Mesendoderm (in vitro differentiated cells): Measurements from ENCODE around the gene PDS5B.

Source experiments
- DNase-seq: peaks from one replicate; pipeline ENCODE4 v3.0.0; 2013
- H2AK5ac ChIP-seq: 2 replicates; pipeline ENCODE4 v1.6.1; 2013; ENCODE audit warnings: low read length, inconsistent platforms
- H2BK120ac ChIP-seq: 2 replicates; pipeline ENCODE4 v1.6.1; 2013; ENCODE audit warnings: low read depth, mild to moderate bottlenecking, low read length, moderate library complexity, mixed read lengths
- H2BK15ac ChIP-seq: replicated peaks from 2 replicates; pipeline ENCODE4 v1.6.1; 2013; ENCODE audit warnings: low read depth, mild to moderate bottlenecking, moderate library complexity
- H2BK5ac ChIP-seq: 2 replicates; pipeline ENCODE4 v1.6.1; 2013; ENCODE audit warnings: low read length, inconsistent platforms
- H3K18ac ChIP-seq: 2 replicates; pipeline ENCODE4 v1.6.1; 2013; ENCODE audit warnings: mild to moderate bottlenecking, low read length, mixed read lengths
- H3K23ac ChIP-seq: one replicate; pipeline ENCODE4 v1.6.1; 2013; ENCODE audit warnings: low read length
- H3K27ac ChIP-seq: 2 replicates; pipeline ENCODE4 v1.5.1; 2013; ENCODE audit warnings: low read depth, mild to moderate bottlenecking, inconsistent platforms, low read length, moderate library complexity
- H3K27me3 ChIP-seq: 2 replicates; pipeline ENCODE4 v1.6.1; 2013; ENCODE audit warnings: low read length, control low read depth, mild to moderate bottlenecking, inconsistent platforms; ENCODE audit not compliant: insufficient read depth, poor library complexity
- H3K36me3 ChIP-seq: 2 replicates; pipeline ENCODE4 v1.6.1; 2013; ENCODE audit warnings: low read length, inconsistent platforms; ENCODE audit not compliant: control insufficient read depth, insufficient read depth
- H3K4ac ChIP-seq: one replicate; pipeline ENCODE4 v1.6.1; 2013; ENCODE audit warnings: low read depth, mild to moderate bottlenecking, low read length, moderate library complexity
- H3K4me1 ChIP-seq: 2 replicates; pipeline ENCODE4 v1.6.1; 2013; ENCODE audit warnings: low read depth, low read length, inconsistent platforms; ENCODE audit not compliant: control insufficient read depth
- H3K4me2 ChIP-seq: 2 replicates; pipeline ENCODE4 v1.6.1; 2013; ENCODE audit warnings: low read length
- H3K4me3 ChIP-seq: 2 replicates; pipeline ENCODE4 v1.5.1; 2013; ENCODE audit warnings: mild to moderate bottlenecking, low read length
- H3K56ac ChIP-seq: one replicate; pipeline ENCODE4 v1.6.1; 2013; ENCODE audit warnings: low read length
- H3K79me1 ChIP-seq: 2 replicates; pipeline ENCODE4 v1.6.1; 2013; ENCODE audit warnings: low read length, inconsistent platforms
- H3K79me2 ChIP-seq: 2 replicates; pipeline ENCODE4 v1.6.1; 2013; ENCODE audit warnings: mild to moderate bottlenecking, low read length; ENCODE audit not compliant: control insufficient read depth, insufficient read depth
- H3K9ac ChIP-seq: 2 replicates; pipeline ENCODE4 v1.6.1; 2013; ENCODE audit warnings: low read length, inconsistent platforms
- H4K5ac ChIP-seq: one replicate; pipeline ENCODE4 v1.6.1; 2013; ENCODE audit warnings: low read length
- H4K8ac ChIP-seq: one replicate; pipeline ENCODE4 v1.6.1; 2013; ENCODE audit warnings: low read depth, mild to moderate bottlenecking, control low read depth, low read length, moderate library complexity
- WGBS: extraction: QIAGEN DNeasy Blood & Tissue Kit; methylation state at CpG from one replicate; pipeline ENCODE4 v1.1.7; 2013; ENCODE audit warnings: low lambda C conversion rate, missing lambda C conversion rate; ENCODE audit not compliant: insufficient coverage; ENCODE audit errors: extremely low coverage; 5-methylcytosine and 5-hydroxymethylcytosine counted together

PDS5B gene

GRCh38 chr13:32632343-32632909 lies 46.2 kb downstream of the PDS5B start:
- no peak overlapping the region for H3K18ac ChIP-seq
- no peak overlapping the region for H3K4ac ChIP-seq
- H2BK15ac ChIP-seq: no peak overlapping the region
- no CpG with 5 or more reads among the region's 3 CpGs for WGBS
- H3K4me2 ChIP-seq: no peak overlapping the region
- no peak overlapping the region for H3K56ac ChIP-seq
- H3K27me3 ChIP-seq: no peaks in the 10 kb centered on the region
- H3K4me1 ChIP-seq: no peaks in the 10 kb centered on the region
- no peak overlapping the region for H3K9ac ChIP-seq
- H4K8ac ChIP-seq: no peak overlapping the region
- H2BK120ac ChIP-seq: no peak overlapping the region
- H3K36me3 ChIP-seq: no peaks in the 10 kb centered on the region
- H3K23ac ChIP-seq: no peak overlapping the region
- no peak overlapping the region for H3K4me3 ChIP-seq
- H2AK5ac ChIP-seq: no peak overlapping the region
- H3K79me1 ChIP-seq: peaks cover 7% of the 10 kb centered on the region
- H3K79me2 ChIP-seq: peaks cover 13% of the 10 kb centered on the region
- DNase-seq: no peak
- H3K27ac ChIP-seq: no peak overlapping the region
- no peak overlapping the region for H2BK5ac ChIP-seq
- no peak overlapping the region for H4K5ac ChIP-seq

GRCh38 chr13:32636711-32637110 lies 50.5 kb downstream of the PDS5B start:
- no peak for DNase-seq
- Histone ChIP-seq H3K79me2 (peaks cover 21% of the 10 kb centered on the region), H4K5ac (no peak overlapping the region), H3K27ac (no peak overlapping the region), H3K9ac (no peak overlapping the region), H3K56ac (no peak overlapping the region), H2BK5ac (no peak overlapping the region), H3K4me2 (no peak overlapping the region), H3K23ac (no peak overlapping the region), H3K79me1 (peaks cover 12% of the 10 kb centered on the region), H3K18ac (no peak overlapping the region), H4K8ac (no peak overlapping the region), H2BK15ac (no peak overlapping the region), H3K4ac (no peak overlapping the region), H3K4me3 (no peak overlapping the region), H3K4me1 (no peaks in the 10 kb centered on the region), H3K36me3 (no peaks in the 10 kb centered on the region), H3K27me3 (no peaks in the 10 kb centered on the region), H2AK5ac (no peak overlapping the region), H2BK120ac (no peak overlapping the region)
- WGBS: no CpG with 5 or more reads among the region's 1 CpG

- Histone ChIP-seq H4K8ac (no peak overlapping the region), H3K79me2 (peaks cover 35% of the 10 kb centered on the region), H3K36me3 (no peaks in the 10 kb centered on the region), H4K5ac (no peak overlapping the region), H3K18ac (no peak overlapping the region), H3K4me2 (no peak overlapping the region), H3K9ac (no peak overlapping the region), H3K4ac (no peak overlapping the region), H2AK5ac (no peak overlapping the region), H2BK15ac (no peak overlapping the region), H3K4me3 (no peak overlapping the region), H2BK120ac (no peak overlapping the region), H2BK5ac (no peak overlapping the region), H3K79me1 (peaks cover 10% of the 10 kb centered on the region), H3K27ac (no peak overlapping the region), H3K56ac (no peak overlapping the region), H3K4me1 (peaks cover 3% of the 10 kb centered on the region), H3K27me3 (no peaks in the 10 kb centered on the region), H3K23ac (no peak overlapping the region)
- no CpG with 5 or more reads among the region's 9 CpGs for WGBS
- DNase-seq: no peak
These were observed 52.5 kb downstream of the PDS5B start for GRCh38 chr13:32638739-32639138.

GRCh38 chr13:32639502-32640105 lies 53.4 kb downstream of the PDS5B start:
- no peak overlapping the region for H3K23ac ChIP-seq
- WGBS: no CpG with 5 or more reads among the region's 4 CpGs
- no peak overlapping the region for H4K5ac ChIP-seq
- no peak overlapping the region for H2BK15ac ChIP-seq
- H3K4me1 ChIP-seq: peaks cover 3% of the 10 kb centered on the region
- H3K9ac ChIP-seq: no peak overlapping the region
- no peak overlapping the region for H2AK5ac ChIP-seq
- H3K18ac ChIP-seq: no peak overlapping the region
- no peaks in the 10 kb centered on the region for H3K36me3 ChIP-seq
- no peak overlapping the region for H4K8ac ChIP-seq
- H3K27me3 ChIP-seq: no peaks in the 10 kb centered on the region
- peaks cover 38% of the 10 kb centered on the region for H3K79me2 ChIP-seq
- H3K56ac ChIP-seq: no peak overlapping the region
- H2BK120ac ChIP-seq: no peak overlapping the region
- no peak overlapping the region for H3K4me3 ChIP-seq
- no peak overlapping the region for H3K4me2 ChIP-seq
- H3K4ac ChIP-seq: no peak overlapping the region
- H3K27ac ChIP-seq: no peak overlapping the region
- peaks cover 10% of the 10 kb centered on the region for H3K79me1 ChIP-seq
- no peak overlapping the region for H2BK5ac ChIP-seq
- peak; percentile 71 for DNase-seq

- H3K56ac ChIP-seq: no peak overlapping the region
- H3K4me2 ChIP-seq: no peak overlapping the region
- peaks cover 14% of the 10 kb centered on the region for H3K79me1 ChIP-seq
- H3K79me2 ChIP-seq: peaks cover 46% of the 10 kb centered on the region
- H2BK15ac ChIP-seq: no peak overlapping the region
- peaks cover 3% of the 10 kb centered on the region for H3K4me1 ChIP-seq
- DNase-seq: no peak
- H3K27me3 ChIP-seq: no peaks in the 10 kb centered on the region
- no peak overlapping the region for H2BK5ac ChIP-seq
- no peaks in the 10 kb centered on the region for H3K36me3 ChIP-seq
- no peak overlapping the region for H4K8ac ChIP-seq
- H2AK5ac ChIP-seq: no peak overlapping the region
- no peak overlapping the region for H3K27ac ChIP-seq
- no peak overlapping the region for H3K4ac ChIP-seq
- H2BK120ac ChIP-seq: no peak overlapping the region
- H4K5ac ChIP-seq: no peak overlapping the region
- no peak overlapping the region for H3K4me3 ChIP-seq
- H3K9ac ChIP-seq: no peak overlapping the region
- H3K23ac ChIP-seq: no peak overlapping the region
- no peak overlapping the region for H3K18ac ChIP-seq
- WGBS: no CpG with 5 or more reads among the region's 1 CpG
These were observed 56.1 kb downstream of the PDS5B start for GRCh38 chr13:32642316-32642715.

DNA sequence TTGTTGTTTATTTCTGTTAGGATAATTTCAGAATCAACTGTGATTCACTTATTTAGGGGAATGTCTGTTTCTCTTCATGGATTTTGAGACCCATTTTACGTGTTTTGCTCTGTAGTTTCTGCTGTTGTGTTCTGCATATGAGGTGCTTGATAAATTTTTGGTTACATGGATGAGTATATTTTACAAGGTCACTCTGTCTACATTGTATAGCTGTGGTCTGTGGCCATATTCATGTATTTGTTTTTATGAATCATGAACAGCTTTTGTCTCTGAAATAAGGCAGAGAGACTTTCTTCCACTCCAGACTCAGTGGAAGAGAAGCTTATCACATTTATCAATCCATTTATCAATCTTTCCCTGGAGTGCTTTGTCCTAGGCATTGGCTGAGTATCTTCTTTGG lies 56.6 kb downstream of the PDS5B start:
- Histone ChIP-seq H3K56ac (no peak overlapping the region), H3K27me3 (no peaks in the 10 kb centered on the region), H3K9ac (no peak overlapping the region), H4K8ac (no peak overlapping the region), H2BK5ac (no peak overlapping the region), H3K79me1 (peaks cover 12% of the 10 kb centered on the region), H3K4me2 (no peak overlapping the region), H3K27ac (no peak overlapping the region), H3K4me1 (peaks cover 3% of the 10 kb centered on the region), H3K36me3 (no peaks in the 10 kb centered on the region), H3K18ac (no peak overlapping the region), H2AK5ac (no peak overlapping the region), H3K4ac (no peak overlapping the region), H3K23ac (no peak overlapping the region), H2BK120ac (no peak overlapping the region), H3K4me3 (no peak overlapping the region), H2BK15ac (no peak overlapping the region), H4K5ac (no peak overlapping the region), H3K79me2 (peaks cover 46% of the 10 kb centered on the region)
- WGBS: no CpG with 5 or more reads among the region's 1 CpG
- no peak for DNase-seq
